Ishikawa (cell line): Measurements from ENCODE around the gene ATG14.

Experiments
- CEBPB ChIP-seq: IDR thresholded peaks from 2 replicates; pipeline ENCODE4 v1.6.1; 2012
- CREB1 ChIP-seq: IDR thresholded peaks from 2 replicates; pipeline ENCODE4 v1.6.1; 2012; ENCODE audit warnings: low read depth
- EGR1 ChIP-seq: IDR thresholded peaks from 2 replicates; pipeline ENCODE4 v1.6.1; 2012
- EP300 ChIP-seq: IDR thresholded peaks from 2 replicates; pipeline ENCODE4 v1.6.1; 2012; ENCODE audit warnings: borderline replicate concordance
- FOXM1 ChIP-seq: IDR thresholded peaks from 2 replicates; pipeline ENCODE4 v1.6.1; 2012; ENCODE audit warnings: low read depth, borderline replicate concordance
- MAX ChIP-seq: IDR thresholded peaks from 2 replicates; pipeline ENCODE4 v1.6.1; 2012
- NFIC ChIP-seq: IDR thresholded peaks from 2 replicates; pipeline ENCODE4 v1.6.1; 2012
- RAD21 ChIP-seq: IDR thresholded peaks from 2 replicates; pipeline ENCODE4 v1.6.1; 2012; ENCODE audit warnings: low read depth
- REST ChIP-seq: IDR thresholded peaks from 2 replicates; pipeline ENCODE4 v1.6.1; 2012; ENCODE audit warnings: low read depth, mild to moderate bottlenecking
- TAF1 ChIP-seq: IDR thresholded peaks from 2 replicates; pipeline ENCODE4 v1.6.1; 2012; ENCODE audit warnings: low read depth, mild to moderate bottlenecking
- TCF12 ChIP-seq: IDR thresholded peaks from 2 replicates; pipeline ENCODE4 v1.6.1; 2012; ENCODE audit warnings: low read depth
- TEAD4 ChIP-seq: IDR thresholded peaks from 2 replicates; pipeline ENCODE4 v1.6.1; 2012
- USF1 ChIP-seq: IDR thresholded peaks from 2 replicates; pipeline ENCODE4 v1.6.1; 2012
- YY1 ChIP-seq: IDR thresholded peaks from 2 replicates; pipeline ENCODE4 v1.6.1; 2012; ENCODE audit warnings: low read depth
- ZBTB7A ChIP-seq: IDR thresholded peaks from 2 replicates; pipeline ENCODE4 v1.6.1; 2012; ENCODE audit warnings: low read depth

ATG14 gene

GRCh38 chr14:55361190-55361589 lies 50.4 kb downstream of the ATG14 start:
- TF ChIP-seq TCF12 (no peak), MAX (no peak), RAD21 (no peak), EGR1 (no peak), TEAD4 (no peak), FOXM1 (no peak), NFIC (no peak), CEBPB (no peak), EP300 (no peak)

GRCh38 chr14:55359307-55359706 lies 52.3 kb downstream of the ATG14 start:
- TF ChIP-seq RAD21 (no peak), MAX (no peak), TAF1 (no peak), CEBPB (no peak), TCF12 (no peak), FOXM1 (no peak), REST (no peak), CREB1 (no peak), TEAD4 (no peak)

- TF ChIP-seq REST (no peak), USF1 (no peak), FOXM1 (no peak), MAX (no peak), TEAD4 (no peak), NFIC (no peak), RAD21 (no peak), YY1 (no peak), EP300 (no peak), CEBPB (no peak), ZBTB7A (no peak), TCF12 (no peak), CREB1 (no peak), EGR1 (no peak)
Measured at GRCh38 chr14:55356913-55357312, 54.7 kb downstream of the ATG14 start.

GRCh38 chr14:55355922-55356321 lies 55.7 kb downstream of the ATG14 start:
- TF ChIP-seq TEAD4, result no peak
- no peak for TF ChIP-seq TCF12
- no peak for TF ChIP-seq MAX
- TF ChIP-seq EP300, result no peak
- no peak for TF ChIP-seq ZBTB7A
- no peak for TF ChIP-seq TAF1
- TF ChIP-seq FOXM1, result no peak
- no peak for TF ChIP-seq EGR1
- no peak for TF ChIP-seq YY1
- no peak for TF ChIP-seq RAD21
- no peak for TF ChIP-seq REST
- TF ChIP-seq CEBPB, result no peak
- no peak for TF ChIP-seq CREB1
- no peak for TF ChIP-seq USF1

GRCh38 chr14:55354500-55354899 lies 57.1 kb downstream of the ATG14 start:
- TF ChIP-seq ZBTB7A, result no peak
- peak; percentile 63 for TF ChIP-seq RAD21
